ENCODE data around the gene PRG2.

PRG2 gene

DNA sequence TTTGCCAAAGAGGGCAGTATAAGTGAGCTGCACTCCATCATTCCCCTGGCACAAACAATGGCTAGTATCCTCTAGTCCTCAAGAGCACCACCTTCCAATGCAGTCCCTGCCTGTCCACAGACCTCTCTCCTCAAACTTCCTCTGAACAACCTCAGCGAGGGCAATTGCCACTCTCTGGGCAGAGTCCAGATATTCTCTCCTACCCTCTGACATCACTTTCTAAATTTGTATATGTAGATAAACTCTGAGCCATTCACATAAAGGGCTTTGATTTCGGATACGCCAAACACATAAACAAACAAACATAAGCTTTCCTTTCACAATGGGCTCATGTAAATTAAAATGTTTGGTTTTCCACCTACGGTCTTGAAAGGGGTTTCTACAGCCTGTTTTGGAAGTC lies 39.5 kb upstream of the PRG2 start:
- no peak for DNase-seq
- Histone ChIP-seq H2BK12ac (ENCODE audit: low read length in 2 of 2) (no peak overlapping the region), H3K4me2 (ENCODE audit: low read length, poor library complexity, severe bottlenecking) (no peak overlapping the region), H2BK120ac (ENCODE audit: low read depth, low read length) (no peak overlapping the region), H3K27me3 (ENCODE audit: control insufficient read depth in 1 of 2, insufficient read depth in 1 of 2, low read length in 2 of 2) (no peaks in the 10 kb centered on the region), H3K14ac (ENCODE audit: low read length in 2 of 2) (no peak overlapping the region), H3K79me1 (replicated peaks; ENCODE audit: low read length, poor library complexity, severe bottlenecking) (no peaks in the 10 kb centered on the region), H3K4me1 (ENCODE audit: control insufficient read depth, insufficient read depth, low read depth, low read length) (peaks cover 24% of the 10 kb centered on the region), H4K8ac (ENCODE audit: low read length) (no peak overlapping the region), H3K23ac (ENCODE audit: low read length in 2 of 2) (no peak overlapping the region), H3K4ac (ENCODE audit: low read depth in 1 of 2, low read length in 2 of 2) (no peak overlapping the region), H3K4me3 (ENCODE audit: insufficient read depth in 1 of 2, low read depth in 1 of 2, low read length in 2 of 2) (no peak overlapping the region), H3K36me3 (ENCODE audit: control insufficient read depth in 1 of 2, insufficient read depth in 2 of 2, low read depth in 1 of 2, low read length in 2 of 2) (peaks cover 0 to 15% of the 10 kb centered on the region in 2 experiments), H3K9me3 (ENCODE audit: control insufficient read depth, low read length) (no peaks in the 10 kb centered on the region), H4K91ac (ENCODE audit: low read length) (no peak overlapping the region), H3K27ac (ENCODE audit: low read length, poor library complexity, severe bottlenecking) (no peak overlapping the region), H2AK5ac (ENCODE audit: low read length, severe bottlenecking) (no peak overlapping the region), H3K9ac (ENCODE audit: low read length) (no peak overlapping the region), H2BK15ac (ENCODE audit: low read depth, poor library complexity, severe bottlenecking) (no peak overlapping the region), H3K18ac (ENCODE audit: low read depth in 1 of 2, low read length in 2 of 2) (no peak overlapping the region), H2BK5ac (ENCODE audit: low read depth, low read length, poor library complexity, severe bottlenecking) (no peak overlapping the region), H2AFZ (ENCODE audit: low read depth, low read length) (no peak overlapping the region)
- WGBS = 33% methylated on average over 1 of the region's 4 CpGs

DNA sequence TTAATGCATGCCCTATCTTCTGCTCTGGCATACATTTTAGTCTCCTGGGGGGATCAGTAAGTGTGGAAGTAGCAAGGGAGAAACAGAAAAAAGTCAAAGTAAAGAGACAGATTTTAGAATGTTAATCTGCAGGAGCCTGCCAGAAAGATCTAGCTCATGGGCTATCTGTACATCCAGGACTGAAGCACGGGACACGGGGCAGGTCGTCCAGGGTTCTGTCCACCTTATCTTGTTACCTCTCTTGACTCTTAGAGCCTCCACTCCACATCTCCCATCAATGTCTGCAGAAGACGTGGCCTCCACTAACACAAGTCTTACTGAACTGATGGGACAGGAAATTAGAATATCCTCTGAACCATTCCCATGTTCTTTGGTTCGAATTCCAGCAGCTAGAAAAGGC lies 38.2 kb upstream of the PRG2 start:
- Histone ChIP-seq H2BK15ac (ENCODE audit: low read depth, poor library complexity, severe bottlenecking) (no peak overlapping the region), H2AK5ac (ENCODE audit: low read length, severe bottlenecking) (no peak overlapping the region), H3K4ac (ENCODE audit: low read depth in 1 of 2, low read length in 2 of 2) (no peak overlapping the region), H3K27ac (ENCODE audit: low read length, poor library complexity, severe bottlenecking) (no peak overlapping the region), H3K18ac (ENCODE audit: low read depth in 1 of 2, low read length in 2 of 2) (no peak overlapping the region), H3K4me2 (ENCODE audit: low read length, poor library complexity, severe bottlenecking) (no peak overlapping the region), H3K27me3 (ENCODE audit: control insufficient read depth in 1 of 2, insufficient read depth in 1 of 2, low read length in 2 of 2) (no peaks in the 10 kb centered on the region), H3K23ac (ENCODE audit: low read length in 2 of 2) (no peak overlapping the region), H3K4me3 (ENCODE audit: insufficient read depth in 1 of 2, low read depth in 1 of 2, low read length in 2 of 2) (no peak overlapping the region), H3K14ac (ENCODE audit: low read length in 2 of 2) (no peak overlapping the region), H3K9ac (ENCODE audit: low read length) (peak overlapping the region; percentile 96), H4K91ac (ENCODE audit: low read length) (no peak overlapping the region), H2BK5ac (ENCODE audit: low read depth, low read length, poor library complexity, severe bottlenecking) (no peak overlapping the region), H3K4me1 (ENCODE audit: control insufficient read depth, insufficient read depth, low read depth, low read length) (peaks cover 31% of the 10 kb centered on the region), H2AFZ (ENCODE audit: low read depth, low read length) (no peak overlapping the region), H4K8ac (ENCODE audit: low read length) (no peak overlapping the region), H3K36me3 (ENCODE audit: control insufficient read depth in 1 of 2, insufficient read depth in 2 of 2, low read depth in 1 of 2, low read length in 2 of 2) (peaks cover 0 to 24% of the 10 kb centered on the region in 2 experiments), H3K9me3 (ENCODE audit: control insufficient read depth, low read length) (no peaks in the 10 kb centered on the region), H2BK12ac (ENCODE audit: low read length in 2 of 2) (no peak overlapping the region), H3K79me1 (replicated peaks; ENCODE audit: low read length, poor library complexity, severe bottlenecking) (no peaks in the 10 kb centered on the region), H2BK120ac (ENCODE audit: low read depth, low read length) (no peak overlapping the region)
- DNase-seq = no peak
- 87% methylated on average over 5 of the region's 5 CpGs for WGBS

DNA sequence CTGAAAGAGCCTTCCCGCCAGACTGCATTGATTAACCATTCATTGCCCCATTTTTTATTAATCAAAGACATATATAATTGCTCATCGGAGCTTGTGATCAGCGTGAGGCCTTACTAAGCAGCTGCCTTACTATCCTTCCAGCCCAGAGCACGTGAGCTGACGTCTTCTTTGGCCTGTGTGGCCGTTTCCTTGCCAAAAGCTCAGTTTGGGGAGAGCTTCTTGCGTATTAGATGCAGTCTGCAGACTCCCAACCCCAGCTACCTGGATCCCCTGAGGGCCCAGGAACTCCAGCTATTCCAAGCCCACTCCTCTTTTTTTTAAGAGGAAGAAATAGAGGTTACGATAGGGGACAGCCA lies 37.3 kb upstream of the PRG2 start:
- Histone ChIP-seq H3K4me1 (ENCODE audit: control insufficient read depth, insufficient read depth, low read depth, low read length) (peaks cover 33% of the 10 kb centered on the region), H2BK15ac (ENCODE audit: low read depth, poor library complexity, severe bottlenecking) (no peak overlapping the region), H3K36me3 (ENCODE audit: control insufficient read depth in 1 of 2, insufficient read depth in 2 of 2, low read depth in 1 of 2, low read length in 2 of 2) (peaks cover 0 to 34% of the 10 kb centered on the region in 2 experiments), H3K9me3 (ENCODE audit: control insufficient read depth, low read length) (no peaks in the 10 kb centered on the region), H3K23ac (ENCODE audit: low read length in 2 of 2) (no peak overlapping the region), H2AFZ (ENCODE audit: low read depth, low read length) (no peak overlapping the region), H2BK120ac (ENCODE audit: low read depth, low read length) (no peak overlapping the region), H3K14ac (ENCODE audit: low read length in 2 of 2) (no peak overlapping the region), H4K8ac (ENCODE audit: low read length) (peak overlapping the region; percentile 21), H3K9ac (ENCODE audit: low read length) (peak overlapping the region; percentile 96), H3K27me3 (ENCODE audit: control insufficient read depth in 1 of 2, insufficient read depth in 1 of 2, low read length in 2 of 2) (no peaks in the 10 kb centered on the region), H3K4me3 (ENCODE audit: insufficient read depth in 1 of 2, low read depth in 1 of 2, low read length in 2 of 2) (peak overlapping the region in 1 of 2 experiments; percentile 86), H2BK12ac (ENCODE audit: low read length in 2 of 2) (no peak overlapping the region), H3K18ac (ENCODE audit: low read depth in 1 of 2, low read length in 2 of 2) (no peak overlapping the region), H3K79me1 (replicated peaks; ENCODE audit: low read length, poor library complexity, severe bottlenecking) (peaks cover 3% of the 10 kb centered on the region), H2AK5ac (ENCODE audit: low read length, severe bottlenecking) (no peak overlapping the region), H2BK5ac (ENCODE audit: low read depth, low read length, poor library complexity, severe bottlenecking) (no peak overlapping the region), H3K4ac (ENCODE audit: low read depth in 1 of 2, low read length in 2 of 2) (no peak overlapping the region), H4K91ac (ENCODE audit: low read length) (no peak overlapping the region), H3K27ac (ENCODE audit: low read length, poor library complexity, severe bottlenecking) (no peak overlapping the region), H3K4me2 (ENCODE audit: low read length, poor library complexity, severe bottlenecking) (no peak overlapping the region)
- DNase-seq = no peak
- 89% methylated on average over 6 of the region's 8 CpGs for WGBS

DNA sequence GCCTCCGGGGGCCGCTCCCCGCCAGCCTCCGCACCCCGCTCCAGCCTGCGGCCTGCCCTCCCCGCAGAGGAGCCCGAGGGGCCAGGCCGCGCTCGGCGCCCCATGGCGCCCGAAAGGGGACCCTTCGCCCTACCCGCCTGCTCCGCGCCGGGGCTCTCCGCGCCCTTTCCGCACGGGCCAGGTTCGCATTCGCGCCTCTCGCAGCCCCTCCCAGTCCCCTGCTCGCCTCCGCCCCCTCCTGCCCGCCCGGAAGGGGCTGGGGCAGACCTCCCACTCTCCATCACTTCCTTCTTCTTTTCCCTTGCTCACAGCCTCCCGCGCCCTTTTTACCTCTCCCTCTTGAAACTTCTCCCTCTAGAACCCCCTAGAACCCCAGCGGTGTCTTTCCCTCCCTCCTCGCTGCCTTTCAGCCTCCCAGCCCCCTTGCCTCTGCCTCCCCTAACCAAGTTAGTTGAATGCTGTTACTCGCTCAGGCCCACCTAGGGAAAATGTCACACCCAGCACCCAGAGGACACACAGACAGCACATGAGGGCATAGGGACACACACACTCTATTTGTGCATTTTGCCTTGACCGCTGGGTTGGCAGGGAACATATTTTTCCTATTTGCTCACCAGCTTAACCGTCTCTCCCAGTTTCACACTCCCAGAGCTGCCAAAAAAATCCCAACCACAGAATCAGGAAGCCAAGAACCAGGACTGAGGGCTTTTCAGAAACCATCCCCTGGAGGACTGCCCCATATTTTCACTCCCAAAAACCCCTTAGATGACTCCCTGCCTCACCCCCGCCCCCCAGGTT lies 36.7 kb upstream of the PRG2 start, which contains the start of gene SLC43A3:
Gene SLC43A3, minus strand, starts transcription at position 193 of the 798 bp plus-strand sequence. CDS start 949 bp downstream, outside the sequence.
- 7% methylated on average over 39 of the region's 39 CpGs for WGBS
- peaks cover 0 to 40% of the 10 kb centered on the region in 2 experiments for H3K36me3 ChIP-seq (ENCODE audit: control insufficient read depth in 1 of 2, insufficient read depth in 2 of 2, low read depth in 1 of 2, low read length in 2 of 2)
- peak within 1 kb of the TSS; percentile 51 for H2BK120ac ChIP-seq (ENCODE audit: low read depth, low read length)
- H2BK15ac ChIP-seq (ENCODE audit: low read depth, poor library complexity, severe bottlenecking) = peak within 1 kb of the TSS; percentile 77
- H2AK5ac ChIP-seq (ENCODE audit: low read length, severe bottlenecking) = no peak within 1 kb of the TSS
- peak; percentile 74 for DNase-seq
- H3K27ac ChIP-seq (ENCODE audit: low read length, poor library complexity, severe bottlenecking) = peak within 1 kb of the TSS; percentile 68
- peak within 1 kb of the TSS; percentile 63 for H4K8ac ChIP-seq (ENCODE audit: low read length)
- H2AFZ ChIP-seq (ENCODE audit: low read depth, low read length) = peak within 1 kb of the TSS; percentile 3
- H3K4me3 ChIP-seq (ENCODE audit: insufficient read depth in 1 of 2, low read depth in 1 of 2, low read length in 2 of 2) = peak within 1 kb of the TSS; percentile 57 to 86
- no peak within 1 kb of the TSS for H2BK5ac ChIP-seq (ENCODE audit: low read depth, low read length, poor library complexity, severe bottlenecking)
- H3K79me1 ChIP-seq (replicated peaks; ENCODE audit: low read length, poor library complexity, severe bottlenecking) = peaks cover 3% of the 10 kb centered on the region
- H2BK12ac ChIP-seq (ENCODE audit: low read length in 2 of 2) = peak within 1 kb of the TSS; percentile 34 to 47
- no peak within 1 kb of the TSS for H3K23ac ChIP-seq (ENCODE audit: low read length in 2 of 2)
- peak within 1 kb of the TSS; percentile 71 to 84 for H3K18ac ChIP-seq (ENCODE audit: low read depth in 1 of 2, low read length in 2 of 2)
- H3K9ac ChIP-seq (ENCODE audit: low read length) = peak within 1 kb of the TSS; percentile 96
- no peak within 1 kb of the TSS for H3K14ac ChIP-seq (ENCODE audit: low read length in 2 of 2)
- H4K91ac ChIP-seq (ENCODE audit: low read length) = peak within 1 kb of the TSS; percentile 86
- H3K9me3 ChIP-seq (ENCODE audit: control insufficient read depth, low read length) = no peaks in the 10 kb centered on the region
- peak within 1 kb of the TSS; percentile 64 for H3K4me2 ChIP-seq (ENCODE audit: low read length, poor library complexity, severe bottlenecking)
- no peaks in the 10 kb centered on the region for H3K27me3 ChIP-seq (ENCODE audit: control insufficient read depth in 1 of 2, insufficient read depth in 1 of 2, low read length in 2 of 2)
- H3K4me1 ChIP-seq (ENCODE audit: control insufficient read depth, insufficient read depth, low read depth, low read length) = peaks cover 29% of the 10 kb centered on the region
- peak within 1 kb of the TSS in 1 of 2 experiments; percentile 1 for H3K4ac ChIP-seq (ENCODE audit: low read depth in 1 of 2, low read length in 2 of 2)

Measured in mesenchymal stem cell (in vitro differentiated cells and primary cell).